T-cell (primary cell): ENCODE results near the gene TNNT3. TPM values are rescaled to one million over a fixed set of nuclear protein-coding genes. Genes with fewer than 3 reads are reported as not detected.
A peak's percentile ranks its signal among the peaks of the same experiment; 100 is the strongest.

Source experiments
- ATAC-seq, 4 experiments: fragments of 200-7000 bp in 3 of 4; fragments of 150-1000 bp in 1 of 4; cut with Tn5 transposase; replicated peaks in 1 of 4; 1 replicate in 3 of 4; 2 replicates in 1 of 4; pipeline ENCODE4 v1.10.0; 2021; ENCODE audit warnings: moderate library complexity in 3 of 4, mild to moderate bottlenecking in 2 of 4, moderate number of reproducible peaks in 1 of 4
- CTCF ChIA-PET, 2 donors: fragments of 300-600 bp; sonication (Branson Sonifier 250); formaldehyde crosslinking; loops; one replicate each; lab custom pipeline; 2022; ENCODE audit warnings: antibody characterized with exemption in 2 of 2; lab: Charles Lee
- POLR2A ChIA-PET, 2 donors: fragments of 300-600 bp; sonication (Branson Sonifier 250); formaldehyde crosslinking; loops; one replicate each; lab custom pipeline; 2022; ENCODE audit warnings: antibody characterized with exemption in 2 of 2; lab: Charles Lee
- DNase-seq, 35 experiments: peaks; one replicate each; pipeline versions ENCODE4 v3.0.0 to v3.0.0-alpha.2; 2013 to 2023
- H3K27ac ChIP-seq: one replicate; pipeline ENCODE4 v1.5.1; 2013; ENCODE audit warnings: low read length
- H3K27me3 ChIP-seq, 2 experiments: replicated peaks in 1 of 2; 1 replicate in 1 of 2; 2 replicates in 1 of 2; pipeline versions ENCODE4 v1.6.1 to v1.7.0; 2013; ENCODE audit warnings: low read length in 1 of 2, mixed read lengths in 1 of 2; ENCODE audit not compliant: control insufficient read depth in 2 of 2, insufficient read depth in 2 of 2; ENCODE audit errors: extremely low read depth in 1 of 2
- H3K36me3 ChIP-seq, 2 donors: 1 replicate in 1 of 2; 2 replicates in 1 of 2; pipeline versions ENCODE4 v1.6.1 to v1.7.0; 2013; ENCODE audit warnings: low read length in 1 of 2; ENCODE audit not compliant: control insufficient read depth in 2 of 2, insufficient read depth in 1 of 2; ENCODE audit errors: extremely low read depth in 1 of 2
- H3K4me1 ChIP-seq, 2 experiments: 1 replicate in 1 of 2; 2 replicates in 1 of 2; pipeline versions ENCODE4 v1.6.1 to v1.7.0; 2013; ENCODE audit warnings: low read length in 2 of 2, mixed read lengths in 1 of 2; ENCODE audit not compliant: insufficient read depth in 2 of 2, control insufficient read depth in 1 of 2; ENCODE audit errors: extremely low read depth in 1 of 2
- H3K4me3 ChIP-seq, 2 donors: 1 replicate in 1 of 2; 2 replicates in 1 of 2; pipeline versions ENCODE4 v1.5.1 to v1.7.0; 2013; ENCODE audit warnings: mild to moderate bottlenecking in 2 of 2, low read length in 1 of 2, moderate library complexity in 1 of 2; ENCODE audit not compliant: control insufficient read depth in 1 of 2; ENCODE audit errors: extremely low read depth in 1 of 2
- H3K9me3 ChIP-seq: 2 replicates; pipeline ENCODE4 v1.7.0; 2013
- H3K27ac Mint-ChIP-seq, 2 donors: one replicate each; pipeline ENCODE4 v1.8.0; 2020 to 2021; ENCODE audit warnings: mild to moderate bottlenecking in 2 of 2, mixed read lengths in 2 of 2
- H3K27me3 Mint-ChIP-seq, 2 donors: one replicate each; pipeline ENCODE4 v1.8.0; 2021 to 2022; ENCODE audit warnings: mixed read lengths in 2 of 2
- H3K36me3 Mint-ChIP-seq: one replicate; pipeline ENCODE4 v1.8.0; 2021; ENCODE audit warnings: mixed read lengths
- H3K4me1 Mint-ChIP-seq, 3 donors: one replicate each; pipeline ENCODE4 v1.8.0; 2020 to 2022; ENCODE audit warnings: mixed read lengths in 3 of 3, mild to moderate bottlenecking in 1 of 3
- H3K4me3 Mint-ChIP-seq, 3 donors: one replicate each; pipeline ENCODE4 v1.8.0; 2020 to 2022; ENCODE audit warnings: mild to moderate bottlenecking in 3 of 3, mixed read lengths in 3 of 3, moderate library complexity in 3 of 3
- H3K9me3 Mint-ChIP-seq, 3 donors: one replicate each; pipeline ENCODE4 v1.8.0; 2020 to 2022; ENCODE audit warnings: mixed read lengths in 3 of 3
- WGBS: methylation state at CpG from one replicate; pipeline ENCODE4 v1.1.5; 2013; ENCODE audit warnings: missing lambda C conversion rate; ENCODE audit not compliant: insufficient coverage; 5-methylcytosine and 5-hydroxymethylcytosine counted together
- total RNA-seq, 35 experiments: library from RNA in 6 of 35; stranded (reverse) in 6 of 35; fragments of 120-200 nt in 1 of 35; gene quantifications; one replicate each; pipeline versions ENCODE4 v1.2.1 to v1.2.4 and lab custom pipeline; 2013 to 2026

Gene TNNT3
- total RNA-seq, 5 donors from 2014 or later (not counting 1 experiment from before 2014, with no cell fraction given) = 15.9 to 22.1 (median 18.2) TPM

- ChIA-PET POLR2A (no interaction called here), CTCF (no interaction called here)
- H3K27ac Mint-ChIP-seq = no peak overlapping the region
These were observed 815 bp downstream of the TNNT3 start for GRCh38 chr11:1920128-1920908.

DNA sequence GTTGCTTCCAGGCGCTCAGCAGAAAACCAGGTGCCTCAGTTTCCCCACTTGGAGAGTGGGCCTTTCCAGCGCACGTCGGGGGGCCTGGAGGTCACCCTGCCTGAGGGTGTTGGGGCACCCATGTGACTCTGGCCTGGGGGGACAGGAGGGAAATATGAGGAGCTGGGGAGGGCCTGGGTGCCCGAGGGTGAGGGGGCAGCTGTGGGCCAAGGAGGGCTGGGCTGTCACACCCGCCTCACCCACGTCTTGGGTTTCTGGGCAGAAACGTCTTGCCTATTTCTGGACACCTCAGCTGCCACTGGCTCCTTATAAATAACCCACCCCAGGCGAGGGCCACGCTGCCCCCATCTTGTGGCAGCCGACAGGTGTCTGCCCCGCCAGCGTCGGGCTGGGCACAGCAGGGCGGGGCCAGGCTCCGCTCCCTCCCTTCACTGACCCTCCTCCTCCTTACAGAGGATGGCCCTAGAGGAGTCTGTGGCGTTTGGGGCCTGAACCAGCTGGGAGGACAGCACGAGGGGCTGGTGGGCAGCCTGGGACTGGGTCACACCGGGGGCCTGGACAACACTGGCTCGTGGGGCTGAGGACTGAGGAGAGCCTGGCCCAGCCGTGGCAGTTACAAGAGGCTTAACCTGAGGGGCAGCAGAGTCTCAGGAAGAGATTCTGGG, 1.5 kb downstream of the TNNT3 start:
- ChIA-PET CTCF (interaction anchor here (0.6 to 1.1 kb wide), 2 partner anchors 39 to 118 kb away, joined by 4 read pairs; no protein-coding TSS in a partner anchor), POLR2A (no interaction called here)
- H3K27me3 ChIP-seq = peaks cover 0 to 40% of the 10 kb centered on the region in 2 experiments
- no peaks in the 10 kb centered on the region for H3K36me3 ChIP-seq
- no peak overlapping the region for H3K4me3 Mint-ChIP-seq
- no peaks in the 10 kb centered on the region for H3K9me3 ChIP-seq
- ATAC-seq (peak in 1 of 4 experiments; percentile 50), DNase-seq (no peak)
- peaks cover 11 to 16% (median 15%) of the 10 kb centered on the region in 3 donors for H3K4me1 Mint-ChIP-seq
- no peak overlapping the region for H3K27ac Mint-ChIP-seq
- no peaks in the 10 kb centered on the region for H3K9me3 Mint-ChIP-seq
- H3K27ac ChIP-seq = no peak overlapping the region
- WGBS = 70% methylated on average over 16 of the region's 21 CpGs
- peaks cover 5 to 48% of the 10 kb centered on the region in 2 experiments for H3K4me1 ChIP-seq
- H3K4me3 ChIP-seq = no peak overlapping the region
- no peaks in the 10 kb centered on the region for H3K36me3 Mint-ChIP-seq
- peaks cover 8 to 9% of the 10 kb centered on the region in 2 donors for H3K27me3 Mint-ChIP-seq

More at GRCh38 chr11:1920128-1920908, 815 bp downstream of the TNNT3 start:
- Mint-ChIP-seq H3K4me3 (no peak overlapping the region), H3K36me3 (no peaks in the 10 kb centered on the region), H3K4me1 (peaks cover 14 to 24% (median 19%) of the 10 kb centered on the region in 3 donors), H3K27me3 (peaks cover 8 to 9% of the 10 kb centered on the region in 2 donors), H3K9me3 (no peaks in the 10 kb centered on the region)
- Histone ChIP-seq H3K27me3 (peaks cover 0 to 33% of the 10 kb centered on the region in 2 experiments), H3K36me3 (no peaks in the 10 kb centered on the region), H3K4me1 (peaks cover 5 to 49% of the 10 kb centered on the region in 2 experiments), H3K27ac (no peak overlapping the region), H3K4me3 (no peak overlapping the region), H3K9me3 (no peaks in the 10 kb centered on the region)
- ATAC-seq (no peak), DNase-seq (no peak)
- 91% methylated on average over 10 of the region's 25 CpGs for WGBS

GRCh38 chr11:1921574-1922141, 2.2 kb downstream of the TNNT3 start:
- Mint-ChIP-seq H3K4me1 (peaks cover 8 to 15% (median 11%) of the 10 kb centered on the region in 3 donors), H3K27ac (no peak overlapping the region), H3K4me3 (no peak overlapping the region), H3K36me3 (no peaks in the 10 kb centered on the region), H3K27me3 (peaks cover 11 to 12% of the 10 kb centered on the region in 2 donors), H3K9me3 (no peaks in the 10 kb centered on the region)
- DNase-seq (no peak), ATAC-seq (no peak)
- ChIA-PET POLR2A (no interaction called here), CTCF (interaction anchor here (0.6 to 1.1 kb wide), 2 partner anchors 39 to 118 kb away, joined by 4 read pairs; no protein-coding TSS in a partner anchor)
- Histone ChIP-seq H3K4me3 (no peak overlapping the region), H3K36me3 (no peaks in the 10 kb centered on the region), H3K9me3 (no peaks in the 10 kb centered on the region), H3K4me1 (peaks cover 5 to 42% of the 10 kb centered on the region in 2 experiments), H3K27me3 (peaks cover 0 to 47% of the 10 kb centered on the region in 2 experiments), H3K27ac (no peak overlapping the region)
- WGBS = 85% methylated on average over 12 of the region's 18 CpGs

GRCh38 chr11:1922481-1923081, 3.1 kb downstream of the TNNT3 start:
- H3K27me3 Mint-ChIP-seq = peaks cover 13% of the 10 kb centered on the region in 2 donors
- H3K36me3 ChIP-seq = no peaks in the 10 kb centered on the region
- H3K27me3 ChIP-seq = peaks cover 0 to 55% of the 10 kb centered on the region in 2 experiments
- no peaks in the 10 kb centered on the region for H3K9me3 ChIP-seq
- POLR2A ChIA-PET = interaction anchor here in 1 of 2 donors (0.6 kb wide), 1 partner anchor 1089 kb away, joined by 4 read pairs; no protein-coding TSS in a partner anchor
- DNase-seq (no peak), ATAC-seq (no peak)
- H3K36me3 Mint-ChIP-seq = no peaks in the 10 kb centered on the region
- no peak overlapping the region for H3K4me3 ChIP-seq
- H3K4me1 ChIP-seq = peaks cover 5 to 33% of the 10 kb centered on the region in 2 experiments
- no peak overlapping the region for H3K27ac Mint-ChIP-seq
- no peak overlapping the region for H3K4me3 Mint-ChIP-seq
- no peak overlapping the region for H3K27ac ChIP-seq
- CTCF ChIA-PET = interaction anchor here in 1 of 2 donors (0.5 kb wide), 1 partner anchor 110 kb away, joined by 3 read pairs; no protein-coding TSS in a partner anchor
- H3K4me1 Mint-ChIP-seq = peaks cover 5 to 15% (median 8%) of the 10 kb centered on the region in 3 donors
- no peaks in the 10 kb centered on the region for H3K9me3 Mint-ChIP-seq
- 61% methylated on average over 5 of the region's 14 CpGs for WGBS

DNA sequence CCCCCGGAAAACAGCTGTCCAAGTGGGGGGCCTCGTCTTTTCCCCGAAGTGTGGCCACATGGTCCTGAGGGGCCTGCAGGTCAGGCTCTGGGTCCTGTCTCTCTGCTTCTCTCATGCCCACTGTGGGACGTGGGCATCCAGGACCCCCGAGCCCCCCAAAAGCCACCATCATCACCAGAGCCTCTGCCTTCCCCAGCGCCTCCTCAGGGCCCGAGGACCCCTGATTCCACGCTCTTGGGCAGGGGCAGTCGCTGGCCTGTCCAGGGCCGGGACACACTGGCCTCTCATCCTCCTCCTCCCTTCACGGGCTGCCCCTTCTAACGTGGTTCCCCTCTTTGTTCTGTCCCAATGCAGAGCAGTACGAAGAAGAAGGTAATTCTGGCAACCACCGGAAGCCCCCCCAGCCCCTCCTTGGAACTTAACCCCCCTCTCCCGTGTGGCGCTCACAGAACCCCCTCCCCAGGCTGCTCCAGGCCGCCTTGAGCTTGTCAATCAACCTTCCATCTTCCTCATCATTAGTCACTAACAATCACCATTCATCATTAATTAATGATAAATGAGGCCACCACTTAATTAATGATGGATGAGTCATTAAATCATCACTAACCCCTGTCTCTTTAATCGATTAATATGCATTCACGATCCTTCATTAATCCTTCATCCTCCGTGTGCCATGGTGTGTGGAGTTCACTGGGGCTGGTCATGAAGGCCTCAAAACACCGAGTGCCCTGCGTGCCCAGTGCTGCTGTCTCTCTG, 3.9 kb downstream of the TNNT3 start:
- H3K4me1 ChIP-seq = peaks cover 5 to 25% of the 10 kb centered on the region in 2 experiments
- 82% methylated on average over 13 of the region's 22 CpGs for WGBS
- H3K27me3 Mint-ChIP-seq = peaks cover 13% of the 10 kb centered on the region in 2 donors
- H3K27ac ChIP-seq = no peak overlapping the region
- H3K9me3 Mint-ChIP-seq = no peaks in the 10 kb centered on the region
- peaks cover 5 to 15% (median 8%) of the 10 kb centered on the region in 3 donors for H3K4me1 Mint-ChIP-seq
- H3K4me3 ChIP-seq = no peak overlapping the region
- H3K4me3 Mint-ChIP-seq = no peak overlapping the region
- no peaks in the 10 kb centered on the region for H3K36me3 Mint-ChIP-seq
- H3K9me3 ChIP-seq = no peaks in the 10 kb centered on the region
- ATAC-seq (no peak), DNase-seq (no peak)
- ChIA-PET CTCF (interaction anchor here in 1 of 2 donors (0.5 kb wide), 1 partner anchor 111 kb away, joined by 3 read pairs; no protein-coding TSS in a partner anchor), POLR2A (interaction anchor here (0.5 to 0.6 kb wide), 2 partner anchors 14 to 1089 kb away, joined by 4 to 6 read pairs; no protein-coding TSS in a partner anchor)
- no peaks in the 10 kb centered on the region for H3K36me3 ChIP-seq
- no peak overlapping the region for H3K27ac Mint-ChIP-seq
- H3K27me3 ChIP-seq = peaks cover 0 to 60% of the 10 kb centered on the region in 2 experiments
